ENCODE measurements around the gene KLF7. TPM values are rescaled to one million over a fixed set of nuclear protein-coding genes. Genes with fewer than 3 reads are reported as not detected.

Gene KLF7
- total and polyA plus RNA-seq, 2 experiments from 2014 or later: 6.3 to 7.9 TPM

GRCh38 chr2:207135340-207135739 lies 30.4 kb downstream of the KLF7 start:
- no peak for DNase-seq (ENCODE audit: low spot score)
- Histone ChIP-seq H3K27me3 (no peaks in the 10 kb centered on the region), H3K79me2 (peaks cover 74% of the 10 kb centered on the region), H3K4me2 (no peak overlapping the region), H3K9me2 (replicated peaks; ENCODE audit: insufficient read depth) (no peaks in the 10 kb centered on the region), H2AFZ (no peak overlapping the region), H3K9me3 (ENCODE audit: low read depth) (no peaks in the 10 kb centered on the region), H3K27ac (peak overlapping the region; percentile 60), H3K4me1 (ENCODE audit: insufficient read depth) (peaks cover 24% of the 10 kb centered on the region), H3K36me3 (replicated peaks; ENCODE audit: insufficient read depth, low read depth) (no peaks in the 10 kb centered on the region), H3K4me3 (no peak overlapping the region), H4K20me1 (ENCODE audit: insufficient read depth, poor library complexity, severe bottlenecking) (peaks cover 5% of the 10 kb centered on the region)
- TF ChIP-seq EZH2 (IDR thresholded peaks at IDR 0.05; ENCODE audit: borderline replicate concordance) (no peak), EZH2phosphoT487 (IDR thresholded peaks at IDR 0.05; ENCODE audit: low read depth, severe bottlenecking, unreplicated experiment) (no peak), CTCF (IDR thresholded peaks at IDR 0.05; ENCODE audit: poor library complexity) (no peak)
- WGBS (ENCODE audit: low lambda C conversion rate, missing lambda C conversion rate): 50% methylated on average over 1 of the region's 1 CpG

GRCh38 chr2:207133820-207134519 lies 31.8 kb downstream of the KLF7 start:
- DNase-seq (ENCODE audit: low spot score): peak; percentile 47
- no peak overlapping the region for H3K4me3 ChIP-seq
- H4K20me1 ChIP-seq (ENCODE audit: insufficient read depth, poor library complexity, severe bottlenecking): peaks cover 5% of the 10 kb centered on the region
- no peaks in the 10 kb centered on the region for H3K36me3 ChIP-seq (replicated peaks; ENCODE audit: insufficient read depth, low read depth)
- H3K4me1 ChIP-seq (ENCODE audit: insufficient read depth): peaks cover 24% of the 10 kb centered on the region
- no peaks in the 10 kb centered on the region for H3K9me3 ChIP-seq (ENCODE audit: low read depth)
- no peak for TF ChIP-seq CTCF (IDR thresholded peaks at IDR 0.05; ENCODE audit: poor library complexity)
- no peak for TF ChIP-seq EZH2 (IDR thresholded peaks at IDR 0.05; ENCODE audit: borderline replicate concordance)
- no peak for TF ChIP-seq EZH2phosphoT487 (IDR thresholded peaks at IDR 0.05; ENCODE audit: low read depth, severe bottlenecking, unreplicated experiment)
- peak overlapping the region; percentile 50 for H3K4me2 ChIP-seq
- H3K27ac ChIP-seq: peak overlapping the region; percentile 60
- H3K9me2 ChIP-seq (replicated peaks; ENCODE audit: insufficient read depth): no peaks in the 10 kb centered on the region
- no peaks in the 10 kb centered on the region for H3K27me3 ChIP-seq
- no peak overlapping the region for H2AFZ ChIP-seq
- peaks cover 82% of the 10 kb centered on the region for H3K79me2 ChIP-seq
- WGBS (ENCODE audit: low lambda C conversion rate, missing lambda C conversion rate): 41% methylated on average over 13 of the region's 13 CpGs

- peak overlapping the region; percentile 50 for H3K4me2 ChIP-seq
- H3K79me2 ChIP-seq: peaks cover 85% of the 10 kb centered on the region
- H3K27me3 ChIP-seq: no peaks in the 10 kb centered on the region
- DNase-seq (ENCODE audit: low spot score): no peak
- H2AFZ ChIP-seq: no peak overlapping the region
- H3K27ac ChIP-seq: peak overlapping the region; percentile 13
- TF ChIP-seq EZH2 (IDR thresholded peaks at IDR 0.05; ENCODE audit: borderline replicate concordance) (no peak), EZH2phosphoT487 (IDR thresholded peaks at IDR 0.05; ENCODE audit: low read depth, severe bottlenecking, unreplicated experiment) (no peak), CTCF (IDR thresholded peaks at IDR 0.05; ENCODE audit: poor library complexity) (no peak)
- H4K20me1 ChIP-seq (ENCODE audit: insufficient read depth, poor library complexity, severe bottlenecking): peaks cover 5% of the 10 kb centered on the region
- no peaks in the 10 kb centered on the region for H3K36me3 ChIP-seq (replicated peaks; ENCODE audit: insufficient read depth, low read depth)
- peaks cover 24% of the 10 kb centered on the region for H3K4me1 ChIP-seq (ENCODE audit: insufficient read depth)
- WGBS (ENCODE audit: low lambda C conversion rate, missing lambda C conversion rate): 74% methylated on average over 6 of the region's 6 CpGs
- H3K9me3 ChIP-seq (ENCODE audit: low read depth): no peaks in the 10 kb centered on the region
- no peaks in the 10 kb centered on the region for H3K9me2 ChIP-seq (replicated peaks; ENCODE audit: insufficient read depth)
- H3K4me3 ChIP-seq: no peak overlapping the region
Observed at GRCh38 chr2:207133458-207133819, 32.3 kb downstream of the KLF7 start.
